ENCODE measurements around the gene MPRIP.

Gene MPRIP

GRCh38 chr17:17147821-17148220 is 105.6 kb downstream of the MPRIP start:
- TF ChIP-seq RARB (CRISPR knock-in tag; IDR thresholded peaks at IDR 0.05) (no peak), OSR1 (CRISPR knock-in tag; IDR thresholded peaks at IDR 0.05) (no peak), CSDC2 (CRISPR knock-in tag; IDR thresholded peaks at IDR 0.05) (no peak), PPARA (CRISPR knock-in tag; IDR thresholded peaks at IDR 0.05; ENCODE audit: borderline replicate concordance) (no peak), PATZ1 (CRISPR knock-in tag; IDR thresholded peaks at IDR 0.05; ENCODE audit: borderline replicate concordance) (no peak), ARNTL (CRISPR knock-in tag; IDR thresholded peaks at IDR 0.05; ENCODE audit: borderline replicate concordance, low read depth) (no peak), TCF4 (CRISPR knock-in tag; IDR thresholded peaks at IDR 0.05; ENCODE audit: borderline replicate concordance) (no peak), ISL1 (CRISPR knock-in tag; IDR thresholded peaks at IDR 0.05) (no peak), CSRNP3 (CRISPR knock-in tag; IDR thresholded peaks at IDR 0.05) (no peak), TSHZ2 (CRISPR knock-in tag; IDR thresholded peaks at IDR 0.05) (no peak), GLIS3 (CRISPR knock-in tag; IDR thresholded peaks at IDR 0.05) (no peak), POU6F1 (CRISPR knock-in tag; IDR thresholded peaks at IDR 0.05; ENCODE audit: borderline replicate concordance, low read depth) (no peak), ZC3H10 (CRISPR knock-in tag; IDR thresholded peaks at IDR 0.05) (no peak), ZFP3 (CRISPR knock-in tag; IDR thresholded peaks at IDR 0.05) (no peak)
- no peak for ATAC-seq

GRCh38 chr17:17149520-17150447 is 107.5 kb downstream of the MPRIP start:
- ATAC-seq, result no peak
- no peak for TF ChIP-seq OSR1 (CRISPR knock-in tag; IDR thresholded peaks at IDR 0.05)

GRCh38 chr17:17150448-17150800 is 108.2 kb downstream of the MPRIP start:
- no peak for ATAC-seq
- TF ChIP-seq OSR1 (CRISPR knock-in tag; IDR thresholded peaks at IDR 0.05) (no peak), CREB5 (CRISPR knock-in tag; IDR thresholded peaks at IDR 0.05; ENCODE audit: low read depth) (no peak), CSRNP3 (CRISPR knock-in tag; IDR thresholded peaks at IDR 0.05) (no peak), GLIS3 (CRISPR knock-in tag; IDR thresholded peaks at IDR 0.05) (no peak), ZC3H10 (CRISPR knock-in tag; IDR thresholded peaks at IDR 0.05) (no peak), CSDC2 (CRISPR knock-in tag; IDR thresholded peaks at IDR 0.05) (no peak), BACH2 (CRISPR knock-in tag; IDR thresholded peaks at IDR 0.05; ENCODE audit: borderline replicate concordance) (no peak)

Data from SK-N-SH treated with all-trans-retinoic acid at 6 μM for 48 hours (cell line).